ENCODE measurements around the gene CCDC190. TPM values are rescaled to one million over a fixed set of nuclear protein-coding genes. Genes with fewer than 3 reads are reported as not detected.

Gene CCDC190
- total and polyA plus RNA-seq, 8 donors, result 0.22 to 2.1 (median 0.65) TPM

GRCh38 chr1:162905174-162906158 lies 44.5 kb upstream of the CCDC190 start:
- TF ChIP-seq CTCF (IDR thresholded peaks at IDR 0.05), result no peak
- H3K4me1 ChIP-seq, result no peaks in the 10 kb centered on the region
- DNase-seq, result no peak
- intact Hi-C loops (cut with DNase I), result no loop called here
- H3K36me3 ChIP-seq, result no peaks in the 10 kb centered on the region
- H3K4me3 ChIP-seq, result no peak overlapping the region
- H3K27me3 ChIP-seq, result no peaks in the 10 kb centered on the region
- H3K9me3 ChIP-seq, result no peaks in the 10 kb centered on the region
- H3K27ac ChIP-seq, result no peak overlapping the region
- ATAC-seq, result peak; percentile 96

- no peak for TF ChIP-seq CTCF (IDR thresholded peaks at IDR 0.05)
- Histone ChIP-seq H3K27ac (no peak overlapping the region), H3K27me3 (no peaks in the 10 kb centered on the region), H3K4me1 (no peaks in the 10 kb centered on the region), H3K4me3 (no peak overlapping the region), H3K36me3 (no peaks in the 10 kb centered on the region), H3K9me3 (no peaks in the 10 kb centered on the region)
- no peak for DNase-seq
- no peak for ATAC-seq
- intact Hi-C loops (cut with DNase I), result no loop called here
Measured at GRCh38 chr1:162904579-162904978, 43.6 kb upstream of the CCDC190 start.

- no peak for DNase-seq
- Histone ChIP-seq H3K4me3 (no peak overlapping the region), H3K9me3 (no peaks in the 10 kb centered on the region), H3K36me3 (no peaks in the 10 kb centered on the region), H3K4me1 (no peaks in the 10 kb centered on the region), H3K27ac (no peak overlapping the region), H3K27me3 (no peaks in the 10 kb centered on the region)
- intact Hi-C loops (cut with DNase I), result no loop called here
- ATAC-seq, result no peak
- TF ChIP-seq CTCF (IDR thresholded peaks at IDR 0.05), result no peak
Measured at GRCh38 chr1:162904023-162904422, 43.0 kb upstream of the CCDC190 start.

GRCh38 chr1:162903246-162903645 lies 42.3 kb upstream of the CCDC190 start:
- Histone ChIP-seq H3K4me1 (no peaks in the 10 kb centered on the region), H3K27me3 (no peaks in the 10 kb centered on the region), H3K9me3 (no peaks in the 10 kb centered on the region), H3K36me3 (no peaks in the 10 kb centered on the region), H3K4me3 (no peak overlapping the region), H3K27ac (no peak overlapping the region)
- intact Hi-C loops (cut with DNase I), result no loop called here
- ATAC-seq, result no peak
- TF ChIP-seq CTCF (IDR thresholded peaks at IDR 0.05), result no peak
- no peak for DNase-seq

GRCh38 chr1:162902416-162902815 lies 41.4 kb upstream of the CCDC190 start:
- TF ChIP-seq CTCF (IDR thresholded peaks at IDR 0.05), result no peak
- ATAC-seq (no peak), DNase-seq (no peak)
- no peak overlapping the region for H3K4me3 ChIP-seq
- H3K27ac ChIP-seq, result no peak overlapping the region
- H3K36me3 ChIP-seq, result no peaks in the 10 kb centered on the region
- intact Hi-C loops (cut with DNase I), result no loop called here
- no peaks in the 10 kb centered on the region for H3K4me1 ChIP-seq
- H3K27me3 ChIP-seq, result no peaks in the 10 kb centered on the region
- H3K9me3 ChIP-seq, result no peaks in the 10 kb centered on the region

Measured in left lung (tissue), 10 donors.